Lower lobe of right lung (tissue), 2 donors: ENCODE results near the gene SETD1B. TPM values are rescaled to one million over a fixed set of nuclear protein-coding genes. Genes with fewer than 3 reads are reported as not detected.
"Not testable (repeated sequence)": the region's sequence is repeated elsewhere in the genome, so short reads cannot be mapped to it uniquely, and the experiment has no call there.

Experiments used
- ATAC-seq, 2 donors: fragments of 200-7000 bp; cut with Tn5 transposase; one replicate each; pipeline ENCODE4 v1.9.1; 2020 to 2022; ENCODE audit warnings: mild to moderate bottlenecking in 2 of 2, moderate library complexity in 2 of 2
- DNase-seq: peaks from one replicate; pipeline ENCODE4 v3.0.0-alpha.2; 2020
- H3K27ac ChIP-seq: fragments of 200-600 bp; one replicate; pipeline ENCODE4 v1.8.0; 2022
- H3K27me3 ChIP-seq: fragments of 200-600 bp; one replicate; pipeline ENCODE4 v1.8.0; 2022; ENCODE audit warnings: low read depth
- H3K36me3 ChIP-seq: fragments of 200-600 bp; one replicate; pipeline ENCODE4 v1.8.0; 2022; ENCODE audit warnings: mild to moderate bottlenecking
- H3K4me1 ChIP-seq: fragments of 200-600 bp; one replicate; pipeline ENCODE4 v1.8.0; 2022
- H3K4me3 ChIP-seq: fragments of 200-600 bp; one replicate; pipeline ENCODE4 v1.8.0; 2022; ENCODE audit warnings: mild to moderate bottlenecking
- H3K9me3 ChIP-seq: fragments of 200-600 bp; one replicate; pipeline ENCODE4 v1.8.0; 2022
- CTCF ChIP-seq: fragments of 200-600 bp; IDR thresholded peaks from one replicate; pipeline ENCODE4 v1.8.0; 2022; ENCODE audit warnings: antibody characterized with exemption, mild to moderate bottlenecking
- intact Hi-C: fragments of 100-400 bp; cut with DNase I; formaldehyde crosslinking; loops from one replicate; pipeline ENCODE4 v1.11.0; 2022
- total RNA-seq: library from RNA; stranded (reverse); fragmentation: NEBNext Ultra II Directional; extraction: Animal tissue kit (Norgen Biotek cat#: 25700); gene quantifications from one replicate; pipeline ENCODE4 v1.2.1, GENCODE V29; 2021
- donor health status: DM: no; HTN: yes; CAD: no; lungs with severe emphysema.

Gene SETD1B
- total RNA-seq, 1 donor from 2014 or later: 19.7 TPM

GRCh38 chr12:121788176-121788818 lies 15.5 kb upstream of the SETD1B start:
- TF ChIP-seq CTCF: no peak
- no peaks in the 10 kb centered on the region for H3K36me3 ChIP-seq
- DNase-seq: no peak
- no peaks in the 10 kb centered on the region for H3K9me3 ChIP-seq
- no peaks in the 10 kb centered on the region for H3K27me3 ChIP-seq
- peak overlapping the region; percentile 84 for H3K27ac ChIP-seq
- H3K4me3 ChIP-seq: no peak overlapping the region
- intact Hi-C loops: no loop called here
- ATAC-seq: no peak
- H3K4me1 ChIP-seq: peaks cover 77% of the 10 kb centered on the region

- Histone ChIP-seq H3K36me3 (no peaks in the 10 kb centered on the region), H3K4me1 (peaks cover 85% of the 10 kb centered on the region), H3K27ac (peak overlapping the region; percentile 84), H3K27me3 (no peaks in the 10 kb centered on the region), H3K4me3 (peak overlapping the region; percentile 39), H3K9me3 (no peaks in the 10 kb centered on the region)
- intact Hi-C loops: no loop called here
- no peak for ATAC-seq
- TF ChIP-seq CTCF: peak; percentile 9
- DNase-seq: no peak
Observed at GRCh38 chr12:121789233-121789781, 14.5 kb upstream of the SETD1B start.

GRCh38 chr12:121789800-121790728 lies 13.7 kb upstream of the SETD1B start:
- Histone ChIP-seq H3K36me3 (peaks cover 1% of the 10 kb centered on the region), H3K4me1 (peaks cover 85% of the 10 kb centered on the region), H3K4me3 (peak overlapping the region; percentile 39), H3K27me3 (no peaks in the 10 kb centered on the region), H3K27ac (peak overlapping the region; percentile 84), H3K9me3 (no peaks in the 10 kb centered on the region)
- no peak for TF ChIP-seq CTCF
- DNase-seq: peak; percentile 90
- intact Hi-C loops: no loop called here
- ATAC-seq: peak; percentile 11 to 50

GRCh38 chr12:121790785-121791184 lies 13.0 kb upstream of the SETD1B start:
- H3K36me3 ChIP-seq, DNase-seq, H3K27me3 ChIP-seq, ATAC-seq, H3K9me3 ChIP-seq, intact Hi-C loops: not testable (repeated sequence)
- Histone ChIP-seq H3K27ac (peak overlapping the region; percentile 84), H3K4me3 (peak overlapping the region; percentile 68), H3K4me1 (peaks cover 92% of the 10 kb centered on the region)

GRCh38 chr12:121791671-121792551 lies 11.9 kb upstream of the SETD1B start:
- peaks cover 18% of the 10 kb centered on the region for H3K36me3 ChIP-seq
- peak overlapping the region; percentile 68 for H3K4me3 ChIP-seq
- intact Hi-C loops: no loop called here
- no peak for TF ChIP-seq CTCF
- peaks cover 92% of the 10 kb centered on the region for H3K4me1 ChIP-seq
- peak overlapping the region; percentile 85 for H3K27ac ChIP-seq
- no peak for DNase-seq
- ATAC-seq: no peak
- no peaks in the 10 kb centered on the region for H3K27me3 ChIP-seq
- H3K9me3 ChIP-seq: no peaks in the 10 kb centered on the region
